Neural cell (in vitro differentiated cells): ENCODE data around the gene RAD50. TPM values are rescaled to one million over a fixed set of nuclear protein-coding genes. Genes with fewer than 3 reads are reported as not detected.

Source experiments
- H2AFZ ChIP-seq: fragments of 200-600, 300-800 bp; sonication (generic), shearing (Covaris generic); 2 replicates; pipeline ENCODE4 v1.6.0; 2014; ENCODE audit warnings: low read depth, mild to moderate bottlenecking, antibody characterized with exemption, low read length, moderate library complexity
- H3F3A ChIP-seq: fragments of 200-600 bp; shearing (Covaris generic); 2 replicates; pipeline ENCODE4 v1.6.1; 2016; ENCODE audit warnings: mild to moderate bottlenecking, moderate library complexity, mixed read lengths, antibody characterized with exemption, low read length; ENCODE audit not compliant: insufficient read depth, poor library complexity, severe bottlenecking
- H3K27ac ChIP-seq: fragments of 200-600, 300-800 bp; sonication (generic), shearing (Covaris generic); 2 replicates; pipeline ENCODE4 v1.5.1; 2014; ENCODE audit warnings: mild to moderate bottlenecking, low read length, moderate library complexity
- H3K27me3 ChIP-seq: fragments of 300-800, 200-600 bp; sonication (generic), shearing (Covaris generic); 2 replicates; pipeline ENCODE4 v1.6.0; 2014; ENCODE audit warnings: mild to moderate bottlenecking, low read depth, low read length, moderate library complexity; ENCODE audit not compliant: insufficient read depth
- H3K36me3 ChIP-seq: fragments of 300-800, 200-600 bp; sonication (generic), shearing (Covaris generic); 2 replicates; pipeline ENCODE4 v1.5.1; 2014; ENCODE audit warnings: mild to moderate bottlenecking, antibody characterized with exemption, low read length, moderate library complexity; ENCODE audit not compliant: insufficient read depth
- H3K4me2 ChIP-seq: fragments of 300-800, 200-600 bp; sonication (generic), shearing (Covaris generic); 2 replicates; pipeline ENCODE4 v1.6.0; 2014; ENCODE audit warnings: mild to moderate bottlenecking, low read length
- H3K4me3 ChIP-seq: fragments of 300-800, 200-600 bp; sonication (generic), shearing (Covaris generic); 2 replicates; pipeline ENCODE4 v1.5.1; 2014; ENCODE audit warnings: mild to moderate bottlenecking, low read length, moderate library complexity
- H3K79me2 ChIP-seq: fragments of 200-600 bp; shearing (Covaris generic); replicated peaks from 2 replicates; pipeline ENCODE4 v1.6.0; 2014; ENCODE audit warnings: mild to moderate bottlenecking, low read length, moderate library complexity; ENCODE audit not compliant: insufficient read depth
- H3K9ac ChIP-seq: fragments of 300-800, 200-600 bp; sonication (generic), shearing (Covaris generic); 2 replicates; pipeline ENCODE4 v1.6.1; 2016; ENCODE audit warnings: mild to moderate bottlenecking, low read length, mixed read lengths
- H3K9me2 ChIP-seq: fragments of 200-600 bp; shearing (Covaris generic); 2 replicates; pipeline ENCODE4 v1.6.1; 2016; ENCODE audit warnings: mild to moderate bottlenecking, low read length, mixed read lengths; ENCODE audit not compliant: insufficient read depth
- H3K9me3 ChIP-seq: fragments of 200-600, 300-800 bp; sonication (generic), shearing (Covaris generic); 2 replicates; pipeline ENCODE4 v1.6.1; 2016; ENCODE audit warnings: mild to moderate bottlenecking, mixed run types, low read length, moderate library complexity, mixed read lengths
- H4K20me1 ChIP-seq: fragments of 200-600 bp; shearing (Covaris generic); 2 replicates; pipeline ENCODE4 v1.6.1; 2016; ENCODE audit warnings: mild to moderate bottlenecking, mixed run types; ENCODE audit not compliant: insufficient read depth
- MXI1 ChIP-seq: fragments of 450-650 bp; conservative IDR thresholded peaks from 2 replicates; pipeline ENCODE4 v1.6.1; 2014; ENCODE audit warnings: antibody characterized with exemption, mild to moderate bottlenecking; ENCODE audit not compliant: poor library complexity, severe bottlenecking
- POLR2AphosphoS5 ChIP-seq: IDR thresholded peaks from 2 replicates; pipeline ENCODE4 v1.6.1; 2012
- TAF1 ChIP-seq: IDR thresholded peaks from 2 replicates; pipeline ENCODE4 v1.6.1; 2012; ENCODE audit warnings: low read depth
- polyA plus RNA-seq: library from polyadenylated mRNA; depleted of rRNA; stranded (reverse); fragments of >200 nt; gene quantifications from 2 replicates; pipeline ENCODE4 v1.2.3, GENCODE V29; 2014
- TF ChIP-seq, protein P1 (sequence below): IDR thresholded peaks from 2 replicates; pipeline ENCODE4 v1.6.1; 2012; ENCODE audit warnings: borderline replicate concordance

The RAD50 gene
- polyA plus RNA-seq, 1 donor from 2014 or later, result 6.7 TPM

- Histone ChIP-seq H3K9me2 (no peaks in the 10 kb centered on the region), H2AFZ (no peak overlapping the region), H3K4me2 (no peak overlapping the region), H3K79me2 (no peaks in the 10 kb centered on the region), H3K9ac (no peak overlapping the region), H3K27ac (no peak overlapping the region), H4K20me1 (no peaks in the 10 kb centered on the region), H3K36me3 (no peaks in the 10 kb centered on the region), H3K27me3 (no peaks in the 10 kb centered on the region), H3K4me3 (no peak overlapping the region), H3K9me3 (no peaks in the 10 kb centered on the region), H3F3A (no peaks in the 10 kb centered on the region)
- TF ChIP-seq MXI1, result no peak
Measured at GRCh38 chr5:132662925-132663770, 106.4 kb downstream of the RAD50 start.

DNA sequence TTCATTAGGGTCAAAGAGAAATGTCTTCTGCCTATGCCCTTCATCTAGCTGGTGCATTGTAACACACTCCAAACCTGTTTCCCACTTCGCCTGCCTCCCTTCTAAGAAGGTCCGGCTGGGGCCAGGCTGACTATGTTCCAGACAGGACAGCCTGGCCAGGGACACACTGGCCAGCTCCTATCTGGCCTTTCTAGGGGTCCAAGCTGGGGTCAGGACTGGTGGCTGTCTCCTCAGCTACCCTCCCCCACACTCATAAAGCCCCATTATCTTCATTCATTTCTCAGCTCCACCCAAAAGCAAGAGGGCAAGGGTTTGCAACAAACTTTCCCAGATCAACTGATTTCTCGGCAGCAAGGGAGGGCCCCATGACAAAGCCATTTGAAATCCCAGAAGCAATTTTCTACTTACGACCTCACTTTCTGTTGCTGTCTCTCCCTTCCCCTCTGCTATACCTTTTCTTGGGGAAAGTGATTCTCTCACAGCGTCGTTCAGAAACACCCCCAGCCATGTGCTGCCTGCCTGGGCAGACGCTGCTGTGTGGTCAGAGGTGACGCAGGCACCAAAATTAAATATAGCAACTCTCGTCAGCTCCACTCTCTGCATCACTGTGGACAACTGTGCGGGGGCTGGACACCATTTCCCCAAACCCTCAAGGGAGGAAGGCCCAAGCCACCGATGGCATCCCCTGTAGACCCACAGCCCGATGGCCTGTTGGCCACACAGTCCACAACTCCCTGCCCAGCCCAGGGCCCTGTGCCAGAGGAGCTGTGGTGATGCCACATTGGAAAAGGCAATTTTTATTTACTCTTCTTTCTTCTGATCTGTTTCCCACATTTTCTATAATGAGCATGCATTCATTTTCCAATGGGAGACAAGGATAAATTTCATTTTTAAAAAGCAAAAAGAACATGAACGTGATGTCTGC, 107.3 kb downstream of the RAD50 start:
- Histone ChIP-seq H3K27ac (no peak overlapping the region), H4K20me1 (no peaks in the 10 kb centered on the region), H3K9me2 (no peaks in the 10 kb centered on the region), H3K27me3 (no peaks in the 10 kb centered on the region), H3K4me2 (no peak overlapping the region), H3K9me3 (no peaks in the 10 kb centered on the region), H2AFZ (no peak overlapping the region), H3F3A (no peaks in the 10 kb centered on the region), H3K9ac (no peak overlapping the region), H3K36me3 (no peaks in the 10 kb centered on the region), H3K79me2 (no peaks in the 10 kb centered on the region), H3K4me3 (no peak overlapping the region)
- no peak for TF ChIP-seq POLR2AphosphoS5
- TF ChIP-seq, protein P1, sequence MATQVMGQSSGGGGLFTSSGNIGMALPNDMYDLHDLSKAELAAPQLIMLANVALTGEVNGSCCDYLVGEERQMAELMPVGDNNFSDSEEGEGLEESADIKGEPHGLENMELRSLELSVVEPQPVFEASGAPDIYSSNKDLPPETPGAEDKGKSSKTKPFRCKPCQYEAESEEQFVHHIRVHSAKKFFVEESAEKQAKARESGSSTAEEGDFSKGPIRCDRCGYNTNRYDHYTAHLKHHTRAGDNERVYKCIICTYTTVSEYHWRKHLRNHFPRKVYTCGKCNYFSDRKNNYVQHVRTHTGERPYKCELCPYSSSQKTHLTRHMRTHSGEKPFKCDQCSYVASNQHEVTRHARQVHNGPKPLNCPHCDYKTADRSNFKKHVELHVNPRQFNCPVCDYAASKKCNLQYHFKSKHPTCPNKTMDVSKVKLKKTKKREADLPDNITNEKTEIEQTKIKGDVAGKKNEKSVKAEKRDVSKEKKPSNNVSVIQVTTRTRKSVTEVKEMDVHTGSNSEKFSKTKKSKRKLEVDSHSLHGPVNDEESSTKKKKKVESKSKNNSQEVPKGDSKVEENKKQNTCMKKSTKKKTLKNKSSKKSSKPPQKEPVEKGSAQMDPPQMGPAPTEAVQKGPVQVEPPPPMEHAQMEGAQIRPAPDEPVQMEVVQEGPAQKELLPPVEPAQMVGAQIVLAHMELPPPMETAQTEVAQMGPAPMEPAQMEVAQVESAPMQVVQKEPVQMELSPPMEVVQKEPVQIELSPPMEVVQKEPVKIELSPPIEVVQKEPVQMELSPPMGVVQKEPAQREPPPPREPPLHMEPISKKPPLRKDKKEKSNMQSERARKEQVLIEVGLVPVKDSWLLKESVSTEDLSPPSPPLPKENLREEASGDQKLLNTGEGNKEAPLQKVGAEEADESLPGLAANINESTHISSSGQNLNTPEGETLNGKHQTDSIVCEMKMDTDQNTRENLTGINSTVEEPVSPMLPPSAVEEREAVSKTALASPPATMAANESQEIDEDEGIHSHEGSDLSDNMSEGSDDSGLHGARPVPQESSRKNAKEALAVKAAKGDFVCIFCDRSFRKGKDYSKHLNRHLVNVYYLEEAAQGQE, result no peak

DNA sequence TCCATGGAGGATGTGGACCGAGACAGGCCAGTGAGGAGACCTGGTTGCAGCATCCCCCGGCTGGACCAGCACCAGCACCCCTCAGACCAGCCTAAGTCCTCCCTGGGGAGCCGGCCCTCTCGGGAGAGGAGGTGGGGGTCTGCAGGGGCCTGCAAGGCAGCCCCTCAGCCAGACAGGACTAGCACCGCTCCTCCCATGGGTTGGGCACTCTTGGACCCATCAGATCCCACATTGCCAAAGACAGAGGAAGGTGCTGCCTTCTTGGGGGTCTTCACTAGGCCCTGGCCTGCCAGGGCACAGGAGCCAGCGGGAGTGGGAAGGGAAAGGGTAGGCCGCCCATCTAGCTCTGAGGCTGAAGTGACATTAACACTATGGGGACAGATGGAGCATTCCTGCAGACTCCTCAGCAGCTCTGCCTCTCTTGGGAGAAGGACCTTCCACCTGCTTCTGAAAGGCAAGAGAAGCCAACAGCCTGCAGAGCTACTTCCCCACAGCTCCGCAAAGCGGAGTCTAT, 108.0 kb downstream of the RAD50 start:
- H3F3A ChIP-seq, result no peaks in the 10 kb centered on the region
- H4K20me1 ChIP-seq, result no peaks in the 10 kb centered on the region
- H2AFZ ChIP-seq, result no peak overlapping the region
- H3K79me2 ChIP-seq, result no peaks in the 10 kb centered on the region
- H3K9me3 ChIP-seq, result no peaks in the 10 kb centered on the region
- no peaks in the 10 kb centered on the region for H3K9me2 ChIP-seq
- H3K36me3 ChIP-seq, result no peaks in the 10 kb centered on the region
- no peak for TF ChIP-seq TAF1
- H3K27ac ChIP-seq, result no peak overlapping the region
- no peak overlapping the region for H3K4me2 ChIP-seq
- no peaks in the 10 kb centered on the region for H3K27me3 ChIP-seq
- H3K9ac ChIP-seq, result no peak overlapping the region
- H3K4me3 ChIP-seq, result no peak overlapping the region
